HG03439 (cell line): ENCODE data around the gene ALOXE3.

Source experiments
- ATAC-seq: cut with Tn5 transposase; IDR thresholded peaks from one replicate; pipeline ENCODE4 v1.9.1; 2021; ENCODE audit warnings: mild to moderate bottlenecking, moderate library complexity; ENCODE audit not compliant: unreplicated experiment

ALOXE3 gene

DNA sequence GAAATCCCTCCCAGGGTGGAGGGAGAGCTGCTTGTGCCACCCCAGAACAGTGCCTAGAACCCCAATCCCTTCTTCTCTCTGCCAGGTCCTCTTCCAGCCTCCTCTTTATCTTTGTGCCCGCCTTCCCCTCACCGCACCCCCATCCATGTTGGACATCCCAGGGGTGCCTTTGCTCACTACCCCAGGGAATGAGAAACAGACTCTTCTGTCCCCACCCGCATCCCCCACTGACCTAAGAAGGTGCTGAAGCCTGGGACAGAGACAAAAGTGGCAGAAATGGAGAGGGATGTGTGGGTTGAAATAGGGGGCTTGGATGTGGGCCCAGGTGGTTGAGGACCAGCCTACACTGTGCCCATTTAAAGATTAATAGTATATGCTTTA, 62.5 kb downstream of the ALOXE3 start:
- no peak for ATAC-seq

DNA sequence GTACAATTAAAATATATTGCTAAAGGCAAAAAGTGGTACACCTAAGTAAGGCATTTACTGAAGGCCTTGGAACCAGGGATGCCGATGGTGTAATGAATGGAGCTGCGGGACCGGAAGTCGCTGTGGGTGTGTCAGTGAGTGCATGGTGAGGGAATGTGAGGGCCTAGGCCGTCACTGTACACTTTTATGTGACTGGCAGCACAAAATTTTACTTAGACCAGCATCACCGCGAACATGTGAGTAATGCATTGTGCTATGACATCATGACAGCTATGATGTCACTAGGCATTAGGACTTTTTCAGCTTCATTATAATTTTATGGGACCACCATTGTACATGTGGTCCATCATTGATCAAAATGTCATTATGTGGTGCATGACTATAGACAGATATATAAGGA, 64.7 kb downstream of the ALOXE3 start:
- no peak for ATAC-seq

- no peak for ATAC-seq
These were observed 65.8 kb downstream of the ALOXE3 start for GRCh38 chr17:8052256-8053252.

GRCh38 chr17:8051831-8052230, 66.5 kb downstream of the ALOXE3 start:
- no peak for ATAC-seq

DNA sequence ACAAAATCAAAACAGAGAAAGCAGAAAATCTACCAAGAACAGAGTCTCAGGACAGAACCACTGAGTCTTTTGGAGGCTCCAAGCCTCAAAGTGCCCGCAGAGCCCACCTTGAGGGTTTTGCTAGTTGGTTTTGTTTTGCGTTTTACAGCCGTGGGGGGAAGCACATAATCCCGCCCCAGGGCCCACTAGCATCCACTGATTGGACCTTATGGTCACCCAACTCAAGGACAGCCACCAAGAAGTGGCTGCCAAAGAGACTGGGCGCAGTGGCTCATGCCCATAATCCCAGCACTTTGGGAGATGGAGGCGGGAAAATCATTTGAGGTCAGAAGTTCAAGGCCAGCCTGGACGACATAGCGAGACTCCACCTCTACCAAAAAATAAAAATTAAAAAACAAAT, 69.6 kb downstream of the ALOXE3 start:
- no peak for ATAC-seq

DNA sequence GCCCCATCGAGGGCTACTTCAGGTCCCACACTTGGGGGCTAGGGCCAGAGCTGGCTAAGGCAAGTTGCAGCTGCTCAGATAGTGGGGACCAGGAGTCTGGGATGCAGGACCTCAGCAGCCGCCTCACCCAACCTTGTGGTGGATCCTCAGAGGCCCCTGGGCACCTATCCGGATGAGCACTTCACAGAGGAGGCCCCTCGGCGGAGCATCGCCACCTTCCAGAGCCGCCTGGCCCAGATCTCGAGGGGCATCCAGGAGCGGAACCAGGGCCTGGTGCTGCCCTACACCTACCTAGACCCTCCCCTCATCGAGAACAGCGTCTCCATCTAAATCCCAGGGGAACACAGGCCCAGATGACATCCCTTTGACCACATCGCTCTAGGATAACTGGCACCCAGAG, 70.1 kb downstream of the ALOXE3 start:
- ATAC-seq, result no peak

- no peak for ATAC-seq
These were observed 70.6 kb downstream of the ALOXE3 start for GRCh38 chr17:8047769-8048110.

DNA sequence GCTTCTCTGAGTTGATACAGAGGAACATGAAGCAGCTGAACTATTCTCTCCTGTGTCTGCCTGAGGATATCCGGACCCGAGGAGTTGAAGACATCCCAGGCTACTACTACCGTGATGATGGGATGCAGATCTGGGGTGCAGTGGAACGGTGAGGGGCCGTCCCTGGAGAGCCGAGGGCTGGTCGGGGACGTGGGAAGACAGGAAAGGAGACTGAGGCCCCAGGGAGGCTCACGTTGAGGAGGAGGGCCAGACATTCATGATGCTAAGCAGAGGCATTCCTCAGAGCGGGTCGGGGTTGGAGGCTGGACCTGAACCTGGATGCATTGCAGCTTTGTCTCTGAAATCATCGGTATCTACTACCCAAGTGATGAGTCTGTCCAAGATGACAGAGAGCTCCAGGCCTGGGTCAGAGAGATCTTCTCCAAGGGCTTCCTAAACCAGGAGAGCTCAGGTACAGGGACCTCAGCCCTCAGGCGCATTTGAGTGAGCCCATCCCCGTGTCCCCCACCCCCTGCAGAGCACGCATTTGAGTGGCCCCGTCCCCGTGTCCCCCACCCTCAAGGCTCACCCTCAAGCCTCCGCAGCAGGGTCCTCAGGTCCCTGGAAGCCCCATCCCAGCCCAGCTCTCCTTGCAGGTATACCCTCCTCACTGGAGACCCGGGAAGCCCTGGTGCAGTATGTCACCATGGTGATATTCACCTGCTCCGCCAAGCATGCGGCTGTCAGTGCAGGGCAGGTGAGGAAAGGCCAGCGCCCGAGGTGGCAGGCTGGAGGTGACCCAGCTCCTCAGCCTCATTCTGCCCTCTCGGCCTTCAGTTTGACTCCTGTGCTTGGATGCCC, 71.2 kb downstream of the ALOXE3 start:
- ATAC-seq, result no peak

GRCh38 chr17:8046306-8046928, 71.9 kb downstream of the ALOXE3 start:
- no peak for ATAC-seq
